Measurements from ENCODE around the gene OR2A12. TPM values are rescaled to one million over a fixed set of nuclear protein-coding genes. Genes with fewer than 3 reads are reported as not detected.

Gene OR2A12, protein sequence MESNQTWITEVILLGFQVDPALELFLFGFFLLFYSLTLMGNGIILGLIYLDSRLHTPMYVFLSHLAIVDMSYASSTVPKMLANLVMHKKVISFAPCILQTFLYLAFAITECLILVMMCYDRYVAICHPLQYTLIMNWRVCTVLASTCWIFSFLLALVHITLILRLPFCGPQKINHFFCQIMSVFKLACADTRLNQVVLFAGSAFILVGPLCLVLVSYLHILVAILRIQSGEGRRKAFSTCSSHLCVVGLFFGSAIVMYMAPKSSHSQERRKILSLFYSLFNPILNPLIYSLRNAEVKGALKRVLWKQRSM
- total RNA-seq, result not detected in 2 replicates

DNA sequence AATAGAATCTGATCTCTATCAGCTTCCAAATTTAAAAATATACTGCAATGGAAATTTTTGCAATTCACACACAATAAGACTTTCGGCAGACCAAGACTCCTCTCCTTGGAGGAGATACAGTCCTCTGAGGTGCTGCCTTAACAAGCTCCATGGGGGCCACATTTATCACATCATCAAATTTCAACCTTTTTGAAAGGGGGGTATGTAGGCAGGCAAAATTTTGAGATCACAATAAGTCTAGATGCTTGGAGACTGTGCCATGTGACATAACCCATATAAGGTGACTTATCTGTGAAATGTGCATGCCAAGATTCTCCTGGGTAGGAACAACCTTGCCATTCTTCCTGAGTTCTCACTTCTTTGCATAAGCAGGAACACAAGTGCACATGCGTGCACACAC is at the start of gene OR2A12:
OR2A12 (plus strand) TSS at position 301 of the 400 bp plus-strand sequence. CDS start 8,830 bp downstream, outside the sequence.

DNA sequence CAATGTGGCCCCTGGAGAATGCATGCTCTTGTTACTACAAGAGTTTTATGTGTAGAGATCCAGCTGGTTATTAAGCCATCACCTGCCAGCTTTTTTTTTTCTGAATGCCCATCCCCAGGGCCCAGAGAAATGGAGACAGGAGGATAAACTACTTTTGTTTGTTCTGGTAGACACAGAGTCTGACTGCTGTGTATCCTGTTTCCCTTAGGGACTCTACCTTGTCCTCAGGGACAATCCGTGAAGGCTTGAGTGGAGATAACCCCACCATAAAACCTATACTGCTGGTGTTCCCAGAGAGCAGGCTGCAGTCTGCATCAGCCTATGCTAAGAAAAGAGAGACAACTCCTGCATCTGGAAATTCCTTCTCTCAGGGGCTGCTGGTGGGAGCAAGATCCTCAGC is 37.4 kb upstream of the OR2A12 start, which contains the start of gene OR2A5:
OR2A5 (plus strand) TSS at position 301 of the 400 bp plus-strand sequence. CDS start 1,454 bp downstream, outside the sequence.

DNA sequence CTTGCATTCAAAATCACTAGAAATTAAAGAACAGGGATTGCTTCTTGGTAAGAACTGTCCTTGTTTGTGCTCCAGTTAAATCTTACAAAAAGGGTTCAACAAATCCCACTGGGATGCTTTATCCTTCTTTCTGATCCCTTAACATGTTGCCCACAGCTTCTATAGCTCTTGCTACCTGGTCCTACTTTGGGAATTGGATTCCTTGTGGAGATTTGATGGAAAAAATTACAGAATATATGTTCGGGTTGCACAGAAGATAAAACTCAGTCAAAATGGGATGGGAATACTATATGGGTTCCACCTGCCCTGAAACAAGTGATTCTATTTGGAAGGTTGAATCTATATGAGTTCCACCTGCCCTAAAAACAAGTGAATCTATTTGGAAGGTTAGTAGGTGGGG is 16.6 kb upstream of the OR2A12 start, which contains the start of gene OR2A25:
OR2A25 (plus strand) TSS at position 301 of the 400 bp plus-strand sequence. CDS start 4,409 bp downstream, outside the sequence.

DNA sequence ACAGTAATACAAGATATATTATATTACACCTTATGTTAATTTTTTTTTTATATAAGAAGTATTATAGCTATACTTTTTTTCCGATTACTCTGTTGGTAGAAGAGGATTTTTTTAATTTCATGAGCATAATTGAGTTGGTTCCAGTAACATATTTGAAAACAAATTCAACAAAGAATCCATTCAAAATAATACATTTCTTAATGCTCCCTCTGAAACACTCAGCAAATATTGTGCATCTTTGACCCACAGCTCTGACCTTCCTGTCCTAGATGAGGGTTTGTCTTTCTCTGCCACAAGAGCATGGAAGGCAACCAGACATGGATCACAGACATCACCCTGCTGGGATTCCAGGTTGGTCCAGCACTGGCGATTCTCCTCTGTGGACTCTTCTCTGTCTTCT is 23.2 kb downstream of the OR2A12 start, which contains the start of gene OR2A2:
OR2A2 (plus strand) TSS at position 301 of the 400 bp plus-strand sequence; CDS start at position 301, 0 bp downstream.

DNA sequence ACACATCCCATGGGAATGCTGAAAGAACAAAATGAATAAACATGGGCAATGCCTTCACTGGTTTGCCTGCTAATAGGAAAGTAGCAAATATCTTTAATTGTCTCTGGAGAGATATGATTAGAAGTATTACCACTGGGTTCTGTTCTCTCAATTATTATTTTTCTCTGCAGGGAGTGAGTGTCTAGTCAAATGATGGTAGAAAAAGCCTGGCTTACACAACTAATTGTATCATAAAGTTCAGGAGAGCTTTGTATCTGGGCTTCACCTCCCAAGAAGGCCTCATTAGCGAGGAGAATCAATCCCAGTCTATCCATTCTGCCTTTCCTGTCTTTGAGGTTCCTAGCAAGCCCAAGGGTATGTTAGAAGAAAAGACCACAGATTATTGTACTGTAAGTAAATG is 36.8 kb downstream of the OR2A12 start, which contains the start of gene OR2A14:
OR2A14 (plus strand) TSS at position 301 of the 400 bp plus-strand sequence. CDS start 5,937 bp downstream, outside the sequence.

Other genes starting within 250 kb of the OR2A12 start
- 26.8 and 33.3 TPM in 2 replicates for gene TCAF1, start 184.1 kb upstream of the OR2A12 start, total RNA-seq
- not detected in 2 replicates for gene OR2F2, start 151.0 kb upstream of the OR2A12 start, total RNA-seq
- gene OR2F1, start 131.4 kb upstream of the OR2A12 start, total RNA-seq, result not detected in 2 replicates
- gene OR6B1, start 86.0 kb upstream of the OR2A12 start, total RNA-seq, result not detected in 2 replicates
- not detected in 2 replicates for gene OR2A5, start 37.3 kb upstream of the OR2A12 start, total RNA-seq
- not detected in 2 replicates for gene OR2A25, start 16.5 kb upstream of the OR2A12 start, total RNA-seq
- gene OR2A2, start 23.3 kb downstream of the OR2A12 start, total RNA-seq, result not detected in 2 replicates
- not detected in 2 replicates for gene OR2A14, start 36.9 kb downstream of the OR2A12 start, total RNA-seq
- 0.33 TPM in 1 of 2 replicates, not detected in the other for gene CTAGE4, start 97.2 kb downstream of the OR2A12 start, total RNA-seq
- gene ARHGEF35, start 109.6 kb downstream of the OR2A12 start, total RNA-seq, result 0.69 and 0.73 TPM in 2 replicates
- under 0.01 TPM in 1 of 2 replicates, not detected in the other for gene OR2A42, start 153.3 kb downstream of the OR2A12 start, total RNA-seq
- gene OR2A7, start 178.5 kb downstream of the OR2A12 start, total RNA-seq, result not detected in 2 replicates
- gene CTAGE8, start 183.0 kb downstream of the OR2A12 start, total RNA-seq, result not detected in 2 replicates
- gene OR2A1, start 226.1 kb downstream of the OR2A12 start, total RNA-seq, result not detected in 2 replicates

All from mammary microvascular endothelial cell (primary cell).